Stomach (tissue), 4 donors: ENCODE data around the gene UGT1A7.

Experiments used
- CTCF ChIP-seq, 7 experiments: fragments of 450-650 bp in 4 of 7; fragments of 200-600 bp in 3 of 7; sonication (generic) in 3 of 7; IDR thresholded peaks; one replicate each; pipeline ENCODE4 v1.5.1; 2016 to 2019; ENCODE audit warnings: antibody characterized with exemption in 7 of 7, control low read depth in 2 of 7, mild to moderate bottlenecking in 1 of 7
- EP300 ChIP-seq: sonication (generic); formaldehyde crosslinking; IDR thresholded peaks from one replicate; pipeline ENCODE4 v1.6.1; 2017; ENCODE audit warnings: antibody characterized with exemption
- POLR2A ChIP-seq, 4 donors: fragments of 450-650 bp; IDR thresholded peaks; one replicate each; pipeline ENCODE4 v1.6.1; 2016; ENCODE audit warnings: antibody characterized with exemption in 4 of 4, control low read depth in 2 of 4, mild to moderate bottlenecking in 1 of 4, moderate library complexity in 1 of 4

- no peak for TF ChIP-seq CTCF (IDR thresholded peaks at IDR 0.05)
- no peak for TF ChIP-seq EP300
- no peak for TF ChIP-seq POLR2A (IDR thresholded peaks at IDR 0.05)
Observed at GRCh38 chr2:233768076-233768475, 86.4 kb downstream of the UGT1A7 start.
